Right lobe of liver (tissue), 6 donors: Measurements from ENCODE around the gene EFEMP1. TPM values are rescaled to one million over a fixed set of nuclear protein-coding genes. Genes with fewer than 3 reads are reported as not detected.
A peak's percentile ranks its signal among the peaks of the same experiment; 100 is the strongest.

Source experiments
- ATAC-seq, 4 donors: fragments of 200-7000 bp; cut with Tn5 transposase; one replicate each; pipeline ENCODE4 v1.9.1; 2020; ENCODE audit warnings: mild to moderate bottlenecking in 4 of 4, moderate library complexity in 4 of 4
- DNase-seq, 3 donors: peaks; one replicate each; pipeline ENCODE4 v3.0.0-alpha.2; 2020
- H3K27ac ChIP-seq, 3 donors: fragments of 200-600 bp; one replicate each; pipeline ENCODE4 v1.8.0; 2022
- H3K27me3 ChIP-seq, 2 donors: fragments of 200-600 bp; one replicate each; pipeline ENCODE4 v1.8.0; 2022
- H3K36me3 ChIP-seq, 4 donors: fragments of 200-600 bp; sonication (generic) in 1 of 4; one replicate each; pipeline versions ENCODE4 v1.5.1 to v1.8.0; 2017 to 2022; ENCODE audit warnings: control low read depth in 1 of 4
- H3K4me1 ChIP-seq, 4 donors: fragments of 200-600 bp; sonication (generic) in 1 of 4; one replicate each; pipeline versions ENCODE4 v1.5.1 to v1.8.0; 2017 to 2022; ENCODE audit warnings: control low read depth in 1 of 4
- H3K4me3 ChIP-seq, 3 donors: fragments of 200-600 bp; one replicate each; pipeline ENCODE4 v1.8.0; 2022
- H3K9me3 ChIP-seq, 4 donors: fragments of 200-600 bp; sonication (generic) in 1 of 4; one replicate each; pipeline versions ENCODE4 v1.5.1 to v1.8.0; 2017 to 2022; ENCODE audit warnings: control low read depth in 1 of 4
- CTCF ChIP-seq, 4 donors: fragments of 200-600 bp in 3 of 4; fragments of 450-650 bp in 1 of 4; IDR thresholded peaks; one replicate each; pipeline versions ENCODE4 v1.5.1 to v1.8.0; 2016 to 2022; ENCODE audit warnings: antibody characterized with exemption in 4 of 4, mild to moderate bottlenecking in 2 of 4
- POLR2A ChIP-seq: fragments of 450-650 bp; IDR thresholded peaks from one replicate; pipeline ENCODE4 v1.6.1; 2017; ENCODE audit warnings: antibody characterized with exemption, mild to moderate bottlenecking
- WGBS: methylation state at CpG from one replicate; pipeline ENCODE4 v1.1.6; 2018; ENCODE audit warnings: low coverage, low lambda C conversion rate; ENCODE audit not compliant: insufficient coverage; ENCODE audit errors: missing lambda C conversion rate; 5-methylcytosine and 5-hydroxymethylcytosine counted together
- intact Hi-C, 2 donors: fragments of 100-400 bp; cut with DNase I; formaldehyde crosslinking; loops; one replicate each; pipeline versions ENCODE4 v1.11.2 to v1.14.1; 2022
- total RNA-seq, 6 experiments: library from RNA; depleted of rRNA in 2 of 6; stranded (reverse); fragments of >200 nt in 2 of 6; fragmentation: NEBNext Ultra II Directional in 3 of 6; extraction: Animal tissue kit (Norgen Biotek cat#: 25700) in 3 of 6; gene quantifications; one replicate each; pipeline versions ENCODE4 v1.1.0 to v1.2.4, GENCODE V29; 2016 to 2023
- donor health status: DM: no; HTN: yes; CAD: no.
- donor health status: DM: no; HTN: no; CAD: no.
- donor health status: DM: no; HTN: no; CAD: no.
- donor health status: DM: no; HTN: yes; CAD: no.
- donor health status: DM: no; HTN: yes; CAD: no.

The EFEMP1 gene
- total RNA-seq, 6 experiments from 2014 or later, result 2.4 to 36.8 (median 9.0) TPM

DNA sequence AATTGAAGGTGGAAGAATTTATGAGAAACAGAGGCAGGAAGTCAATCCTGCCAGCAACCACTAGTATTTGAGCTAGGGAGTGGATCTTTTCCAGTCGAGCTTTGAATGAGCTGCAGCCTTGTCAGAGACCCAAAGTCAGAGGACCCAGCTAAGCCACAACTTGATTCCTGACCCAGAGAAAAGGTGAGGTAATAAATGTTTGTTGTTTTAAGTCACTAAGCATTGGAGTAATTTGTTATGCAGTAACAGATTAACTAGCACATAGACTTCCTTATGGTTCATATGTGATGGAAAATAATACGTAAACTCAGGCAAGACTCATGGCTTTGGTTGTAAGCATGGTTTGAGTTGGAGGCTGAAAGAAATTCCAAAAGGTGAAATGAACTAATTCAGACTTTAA is 21.6 kb downstream of the EFEMP1 start:
- no peaks in the 10 kb centered on the region for H3K27me3 ChIP-seq
- DNase-seq (no peak), ATAC-seq (no peak)
- peaks cover 0 to 3% (median 0%) of the 10 kb centered on the region in 4 donors for H3K4me1 ChIP-seq
- H3K9me3 ChIP-seq, result no peaks in the 10 kb centered on the region
- no peak overlapping the region for H3K4me3 ChIP-seq
- H3K27ac ChIP-seq, result no peak overlapping the region
- intact Hi-C loops, result no loop called here
- H3K36me3 ChIP-seq, result no peaks in the 10 kb centered on the region
- no peak for TF ChIP-seq POLR2A
- no peak for TF ChIP-seq CTCF (IDR thresholded peaks at IDR 0.05)
- 50% methylated on average over 2 of the region's 2 CpGs for WGBS

- Histone ChIP-seq H3K36me3 (no peaks in the 10 kb centered on the region), H3K27ac (no peak overlapping the region), H3K4me1 (peaks cover 0 to 3% (median 0%) of the 10 kb centered on the region in 4 donors), H3K9me3 (no peaks in the 10 kb centered on the region), H3K4me3 (no peak overlapping the region), H3K27me3 (no peaks in the 10 kb centered on the region)
- DNase-seq (no peak), ATAC-seq (peak in 1 of 4 donors; percentile 28)
- TF ChIP-seq CTCF (IDR thresholded peaks at IDR 0.05), result no peak
- TF ChIP-seq POLR2A, result no peak
- WGBS, result 33% methylated on average over 1 of the region's 1 CpG
- intact Hi-C loops, result no loop called here
Measured at GRCh38 chr2:55901322-55901721, 22.3 kb downstream of the EFEMP1 start.

- Histone ChIP-seq H3K4me1 (peaks cover 0 to 3% (median 0%) of the 10 kb centered on the region in 4 donors), H3K4me3 (no peak overlapping the region), H3K36me3 (no peaks in the 10 kb centered on the region), H3K9me3 (no peaks in the 10 kb centered on the region), H3K27ac (no peak overlapping the region), H3K27me3 (no peaks in the 10 kb centered on the region)
- TF ChIP-seq POLR2A (no peak), CTCF (IDR thresholded peaks at IDR 0.05) (no peak)
- DNase-seq, result no peak
- 71% methylated on average over 2 of the region's 2 CpGs for WGBS
- no peak for ATAC-seq
- intact Hi-C loops, result no loop called here
Measured at GRCh38 chr2:55899881-55900280, 23.7 kb downstream of the EFEMP1 start.

- Histone ChIP-seq H3K27me3 (no peaks in the 10 kb centered on the region), H3K4me3 (no peak overlapping the region), H3K4me1 (peaks cover 0 to 3% (median 0%) of the 10 kb centered on the region in 4 donors), H3K36me3 (no peaks in the 10 kb centered on the region), H3K27ac (no peak overlapping the region), H3K9me3 (no peaks in the 10 kb centered on the region)
- intact Hi-C loops, result no loop called here
- DNase-seq, result no peak
- TF ChIP-seq POLR2A (no peak), CTCF (IDR thresholded peaks at IDR 0.05) (no peak)
- 92% methylated on average over 4 of the region's 5 CpGs for WGBS
- no peak for ATAC-seq
Measured at GRCh38 chr2:55898386-55899040, 25.1 kb downstream of the EFEMP1 start.
